HCT116 (cell line): Measurements from ENCODE around the gene SNRPF.

ENCODE experiments used
- CTCF ChIP-seq, 3 experiments: fragments of 200-600 bp in 1 of 3; sonication (generic) in 1 of 3; IDR thresholded peaks in 2 of 3; conservative IDR thresholded peaks in 1 of 3; 2 replicates each; pipeline ENCODE4 v1.5.1; 2012 to 2017; ENCODE audit warnings: low read depth in 2 of 3, low read length in 2 of 3, antibody characterized with exemption in 1 of 3, borderline replicate concordance in 1 of 3, control low read depth in 1 of 3, mild to moderate bottlenecking in 1 of 3, mixed read lengths in 1 of 3, mixed run types in 1 of 3, moderate library complexity in 1 of 3; ENCODE audit not compliant: insufficient read depth in 1 of 3
- FOSL1 ChIP-seq: IDR thresholded peaks from 2 replicates; pipeline ENCODE4 v1.6.1; 2012; ENCODE audit warnings: low read depth
- JUND ChIP-seq: IDR thresholded peaks from 2 replicates; pipeline ENCODE4 v1.6.1; 2012
- MAX ChIP-seq: IDR thresholded peaks from 2 replicates; pipeline ENCODE4 v1.6.1; 2012
- POLR2A ChIP-seq: IDR thresholded peaks from 2 replicates; pipeline ENCODE4 v1.7.0; 2011; ENCODE audit warnings: borderline replicate concordance; ENCODE audit not compliant: insufficient read depth, insufficient read length; ENCODE audit errors: extremely low read depth
- YY1 ChIP-seq: IDR thresholded peaks from 2 replicates; pipeline ENCODE4 v1.6.1; 2011; ENCODE audit warnings: low read length, low read depth, moderate library complexity, mild to moderate bottlenecking; ENCODE audit not compliant: insufficient replicate concordance; ENCODE audit errors: extremely low read depth
- ZNF274 ChIP-seq: fragments of 200-500 bp; sonication (Bioruptor generic); IDR thresholded peaks from 2 replicates; pipeline ENCODE4 v1.6.1; 2014; ENCODE audit warnings: mild to moderate bottlenecking, low read depth, low read length, inconsistent platforms

- TF ChIP-seq POLR2A (no peak), CTCF (IDR thresholded peaks at IDR 0.05 in 2 of 3, conservative IDR thresholded peaks at IDR 0.05 in 1 of 3; ENCODE audit: borderline replicate concordance in 1 of 3, insufficient read depth in 1 of 3, low read depth in 2 of 3, low read length in 2 of 3) (no peak), JUND (no peak), ZNF274 (no peak), MAX (no peak), FOSL1 (no peak), YY1 (no peak)
Observed at GRCh38 chr12:95909871-95910270, 51.1 kb downstream of the SNRPF start.
